NCI-H524 treated with DMSO at 0.1 percent for 48 hours (cell line): Measurements from ENCODE around the gene ZNF154.
"Not testable (repeated sequence)": the region's sequence is repeated elsewhere in the genome, so short reads cannot be mapped to it uniquely, and the experiment has no call there.

Source experiments
- DNase-seq: peaks from one replicate; lab custom pipeline; 2025; lab: John Stamatoyannopoulos, UW

Gene ZNF154

DNA sequence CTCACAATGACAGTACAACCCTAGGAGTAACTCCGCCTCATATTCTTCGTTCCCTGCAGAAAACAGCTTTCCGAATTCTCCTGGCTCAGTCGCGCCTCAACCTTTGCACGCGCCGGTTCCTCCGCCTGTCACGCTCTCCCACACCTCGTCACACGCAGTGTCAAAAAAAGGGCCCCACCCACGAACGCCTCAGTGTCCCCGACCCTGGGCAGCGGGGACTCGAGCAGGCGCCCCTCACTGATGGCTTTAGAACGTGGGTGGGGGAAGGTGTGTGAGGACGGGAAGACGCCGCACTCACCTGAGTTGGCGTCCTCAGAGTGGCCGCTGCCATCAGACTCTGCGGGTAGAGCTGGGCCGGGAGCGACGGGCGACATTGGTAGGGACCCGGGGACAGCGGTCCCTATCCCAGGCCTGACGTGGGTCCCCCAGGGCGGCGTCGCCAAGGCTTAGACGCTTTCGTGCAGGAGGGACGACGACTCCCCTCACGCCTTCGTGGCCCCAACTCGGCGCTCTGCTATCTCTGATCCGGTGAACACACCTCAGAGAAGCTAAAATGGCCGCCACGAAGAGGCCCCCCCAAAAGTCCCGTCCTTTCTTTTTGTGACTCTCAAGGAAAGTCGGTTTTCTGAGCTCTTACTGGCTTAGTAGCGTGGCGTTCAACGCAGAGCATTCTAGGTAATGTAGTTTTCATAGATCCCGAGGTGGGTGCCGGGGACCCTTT lies at the start of gene ZNF154:
Gene ZNF154, minus strand, starts transcription at position 564 of the 721 bp plus-strand sequence. Its CDS starts 233 bp downstream, at position 331.
- no peak for DNase-seq

DNA sequence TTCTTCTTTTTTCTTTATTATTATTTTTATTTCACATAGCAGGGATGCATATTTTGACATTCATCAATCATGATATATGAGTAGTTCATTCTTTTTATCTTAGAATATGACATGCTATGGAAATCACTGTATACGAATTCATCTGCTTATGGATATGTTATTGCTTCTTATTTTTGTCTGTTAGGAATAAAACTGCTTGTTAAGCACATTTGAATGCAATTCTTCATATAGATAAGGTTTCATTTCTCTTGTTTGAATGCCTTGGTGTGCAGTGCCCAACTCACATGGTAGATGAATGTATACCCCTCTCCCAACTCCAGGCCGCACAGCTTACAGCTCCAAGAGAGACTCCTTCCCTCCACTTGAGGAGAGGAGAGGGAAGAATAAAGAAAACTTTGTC lies 48.9 kb upstream of the ZNF154 start:
- no peak for DNase-seq

DNA sequence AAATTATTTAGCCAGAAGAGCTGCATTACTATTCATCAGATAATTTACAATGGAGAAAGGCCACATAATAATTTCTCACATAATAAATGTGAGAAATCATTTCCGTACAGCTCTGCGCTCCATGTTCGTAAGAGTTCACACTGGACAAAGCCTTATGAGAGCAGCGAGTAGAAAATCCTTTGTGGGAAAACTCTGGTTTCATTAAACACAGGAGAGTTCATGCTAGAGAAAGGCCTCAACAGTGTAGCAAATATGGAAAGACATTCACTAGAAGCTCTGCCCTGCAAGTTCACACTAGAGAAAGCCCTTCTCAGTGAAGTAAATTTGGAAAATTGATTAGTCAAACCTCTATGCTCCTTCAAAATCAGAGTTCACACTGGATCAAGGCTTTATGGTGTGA lies 46.0 kb upstream of the ZNF154 start:
- DNase-seq, result no peak

DNA sequence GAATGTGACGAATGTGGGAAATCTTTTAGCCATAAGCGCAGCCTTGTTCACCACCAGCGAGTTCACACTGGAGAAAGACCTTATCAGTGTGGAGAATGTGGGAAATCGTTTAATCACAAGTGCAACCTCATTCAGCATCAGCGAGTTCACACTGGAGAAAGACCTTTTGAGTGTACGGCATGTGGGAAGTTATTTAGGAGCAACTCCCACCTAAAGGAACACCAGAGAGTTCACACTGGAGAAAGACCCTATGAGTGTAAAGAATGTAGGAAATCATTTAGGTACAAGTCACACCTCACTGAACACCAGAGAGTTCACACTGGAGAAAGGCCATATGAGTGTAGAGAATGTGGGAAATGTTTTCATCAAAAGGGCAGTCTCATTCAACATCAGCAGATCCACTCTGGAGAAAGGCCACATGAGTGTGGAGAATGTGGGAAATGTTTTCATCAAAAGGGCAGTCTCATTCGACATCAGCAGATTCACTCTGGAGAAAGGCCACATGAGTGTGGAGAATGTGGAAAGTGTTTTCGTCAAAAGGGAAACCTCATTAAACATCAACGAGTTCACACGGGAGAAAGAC lies 45.2 kb upstream of the ZNF154 start:
- DNase-seq, result no peak

DNA sequence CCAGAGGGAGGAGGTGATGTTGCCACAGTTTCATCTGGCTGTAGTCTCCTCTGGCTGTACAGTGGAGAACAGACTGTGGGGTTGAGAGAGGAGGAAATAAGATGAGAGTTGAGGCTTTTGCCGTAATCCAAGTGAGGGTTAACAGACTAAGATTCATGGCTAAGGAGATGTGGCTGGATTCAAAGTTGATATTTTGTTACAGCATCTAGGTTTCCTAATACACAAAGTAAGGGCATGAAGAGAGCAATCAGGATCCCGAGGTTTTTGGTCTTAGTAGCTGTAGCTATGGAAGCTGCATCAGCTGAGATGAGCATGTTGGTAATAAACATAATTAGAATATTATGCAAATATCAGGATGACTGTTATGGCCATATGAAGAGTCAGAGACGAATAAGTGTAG lies 39.0 kb upstream of the ZNF154 start:
- DNase-seq, result no peak

DNA sequence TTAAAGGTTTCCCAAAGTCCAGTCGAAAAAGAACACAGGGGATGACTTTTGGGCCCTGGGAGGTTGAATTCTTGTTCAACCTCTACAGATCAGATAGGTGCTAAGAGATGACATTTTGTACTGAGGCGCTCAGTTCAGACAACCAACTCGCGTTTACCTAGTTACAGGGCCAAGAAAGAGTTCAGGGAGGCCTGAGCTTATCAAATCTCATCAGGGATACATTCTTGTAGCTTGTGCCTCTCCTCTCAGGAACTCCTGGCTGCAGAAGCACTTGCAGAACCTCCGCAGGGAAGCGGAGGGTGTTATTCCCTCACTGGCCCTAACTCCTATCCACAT lies 38.4 kb upstream of the ZNF154 start:
- no peak for DNase-seq

DNA sequence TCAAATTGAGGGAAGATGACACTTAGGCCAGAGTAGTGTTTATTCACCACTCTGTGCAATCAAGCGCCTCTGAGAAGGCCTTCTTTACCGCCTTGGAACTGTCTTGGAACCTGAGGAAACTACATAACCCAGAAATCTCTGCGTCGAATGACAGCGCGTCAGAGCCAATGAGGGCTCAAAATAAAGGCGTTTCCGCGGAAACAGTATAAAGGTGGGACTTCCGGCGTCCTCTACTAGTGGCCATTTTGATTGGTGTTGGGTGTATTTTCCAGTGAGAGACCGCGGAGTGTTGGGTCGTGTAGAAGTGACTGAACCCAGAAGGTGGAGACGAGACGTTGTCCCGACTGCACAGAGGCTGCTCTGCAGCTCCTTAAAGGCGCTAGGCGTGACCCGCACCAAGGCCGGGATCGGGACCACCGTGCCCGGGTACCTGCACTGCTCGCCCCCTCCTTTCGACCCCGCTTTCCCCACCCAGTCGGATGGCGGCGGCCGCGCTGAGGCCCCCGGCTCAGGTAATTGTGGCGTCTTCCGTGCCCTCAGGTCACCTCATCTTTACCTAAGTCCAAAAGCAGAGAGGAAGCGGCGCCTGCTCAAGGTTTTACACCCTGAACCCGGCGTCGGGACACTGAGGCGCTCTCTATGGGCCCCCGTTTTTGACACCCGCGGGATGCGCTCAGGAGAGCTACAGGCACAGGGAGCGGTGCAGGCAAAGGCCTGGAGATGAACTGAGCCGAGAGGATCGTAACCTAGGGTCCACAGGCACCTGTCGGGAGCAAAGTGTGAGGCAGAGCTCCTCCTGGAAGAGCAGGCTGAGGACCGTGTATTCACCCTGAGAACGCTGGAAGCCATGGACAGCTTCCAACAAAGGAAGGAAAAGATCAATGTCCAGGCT lies 37.8 kb upstream of the ZNF154 start, which contains the start of gene ZNF776:
Gene ZNF776, plus strand, starts transcription at position 236 of the 892 bp plus-strand sequence. Its CDS starts 244 bp downstream, at position 480.
- peak; percentile 76 for DNase-seq

DNA sequence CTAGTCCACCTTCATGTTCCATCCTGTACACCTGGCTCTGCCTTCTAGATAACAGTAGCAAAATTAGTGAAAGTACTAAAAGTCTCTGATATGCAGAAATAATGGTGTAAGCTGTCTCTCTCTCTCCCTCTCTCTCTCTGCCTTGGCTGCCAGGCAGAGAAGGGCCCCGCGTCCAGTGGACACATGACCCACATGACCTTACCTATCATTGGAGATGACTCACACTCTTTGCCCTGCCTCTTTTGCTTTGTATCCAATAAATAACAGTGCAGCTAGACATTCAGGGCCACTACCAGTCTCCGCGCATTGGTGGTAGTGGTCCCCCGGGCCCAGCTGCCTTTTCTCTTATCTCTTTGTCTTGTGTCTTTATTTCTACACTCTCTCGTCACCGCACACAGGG lies 29.8 kb upstream of the ZNF154 start:
- not testable (repeated sequence) for DNase-seq

DNA sequence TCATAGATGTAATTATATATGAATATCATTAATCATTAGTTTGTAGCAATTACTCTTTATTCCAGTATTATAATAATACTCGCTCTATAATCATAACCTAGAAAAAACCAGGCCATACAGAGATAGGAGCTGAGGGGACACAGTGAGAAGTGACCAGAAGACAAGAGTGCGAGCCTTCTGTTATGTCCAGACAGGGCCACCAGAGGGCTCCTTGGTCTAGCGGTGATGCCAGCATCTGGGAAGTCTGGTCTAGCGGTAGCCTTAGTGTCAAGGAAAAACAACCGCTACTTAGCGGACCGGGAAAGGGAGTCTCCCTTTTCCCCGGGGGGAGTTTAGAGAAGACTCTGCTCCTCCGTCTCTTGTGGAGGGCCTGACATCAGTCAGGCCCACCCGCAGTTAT lies 29.3 kb upstream of the ZNF154 start:
- DNase-seq, result not testable (repeated sequence)

DNA sequence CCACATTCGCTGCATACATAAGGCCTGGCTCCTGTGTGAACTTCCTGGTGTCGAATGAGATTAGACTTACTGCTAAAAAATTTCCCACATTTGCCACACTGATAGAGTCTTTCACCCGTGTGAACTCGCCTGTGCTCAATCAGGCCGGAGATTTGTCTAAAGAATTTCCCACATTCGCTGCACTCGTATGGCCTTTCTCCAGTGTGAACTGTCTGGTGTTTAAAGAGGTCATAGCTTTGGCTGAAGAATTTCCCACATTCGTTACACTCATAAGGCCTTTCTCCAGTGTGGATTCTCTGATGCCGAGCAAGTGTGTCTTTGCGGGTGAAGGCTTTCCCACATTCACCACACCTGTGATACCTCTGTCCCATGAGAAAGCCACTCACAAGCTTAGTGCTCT lies 11.9 kb upstream of the ZNF154 start:
- no peak for DNase-seq

DNA sequence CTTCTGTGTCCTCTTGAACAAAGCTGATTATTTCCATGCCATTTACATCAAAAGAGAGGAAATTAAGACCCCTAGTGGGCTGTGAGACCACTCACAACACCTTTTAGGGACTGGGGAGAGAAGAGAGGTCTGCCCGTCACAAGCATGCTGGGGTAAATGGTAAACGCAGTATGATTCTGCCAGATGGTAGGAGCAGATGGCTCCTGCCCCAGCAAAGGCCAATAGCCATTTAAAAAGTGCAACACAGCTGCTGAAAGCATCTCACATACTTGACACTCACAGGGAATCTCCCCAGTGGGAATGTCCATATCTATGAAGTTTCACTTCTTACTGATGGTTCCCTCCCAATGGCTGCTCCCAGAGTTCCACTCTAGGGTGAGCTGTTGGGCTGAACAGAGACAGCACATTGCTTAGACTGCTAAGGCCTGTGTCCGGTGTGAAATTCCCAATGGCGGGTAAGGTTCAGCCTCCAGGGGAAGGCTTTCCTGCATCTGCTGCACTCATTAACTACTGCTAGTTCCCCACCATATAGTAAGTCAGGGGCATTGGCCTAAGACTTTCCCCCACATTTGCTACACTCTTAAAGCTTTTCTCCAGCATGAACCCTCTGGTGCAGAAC lies 11.0 kb upstream of the ZNF154 start:
- DNase-seq, result peak; percentile 95

DNA sequence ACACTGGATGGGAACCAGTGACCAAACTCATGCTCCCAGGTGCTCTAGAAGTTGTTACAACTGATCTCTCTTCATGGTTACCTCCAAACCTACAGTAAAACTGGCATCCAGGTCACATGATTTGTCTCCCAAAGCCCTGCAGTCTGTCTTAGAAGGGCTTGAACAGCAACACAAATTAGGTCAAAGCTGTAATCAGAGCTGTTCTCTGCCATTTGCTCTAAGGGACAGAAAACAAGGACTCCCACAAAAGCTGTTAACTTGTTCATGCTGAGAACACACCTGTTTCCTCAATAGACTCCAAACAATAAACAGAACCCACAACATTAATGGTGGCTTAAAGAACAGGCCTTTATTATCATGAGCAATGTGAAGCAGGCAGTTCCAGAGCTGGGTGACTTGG lies 10.4 kb upstream of the ZNF154 start:
- no peak for DNase-seq

DNA sequence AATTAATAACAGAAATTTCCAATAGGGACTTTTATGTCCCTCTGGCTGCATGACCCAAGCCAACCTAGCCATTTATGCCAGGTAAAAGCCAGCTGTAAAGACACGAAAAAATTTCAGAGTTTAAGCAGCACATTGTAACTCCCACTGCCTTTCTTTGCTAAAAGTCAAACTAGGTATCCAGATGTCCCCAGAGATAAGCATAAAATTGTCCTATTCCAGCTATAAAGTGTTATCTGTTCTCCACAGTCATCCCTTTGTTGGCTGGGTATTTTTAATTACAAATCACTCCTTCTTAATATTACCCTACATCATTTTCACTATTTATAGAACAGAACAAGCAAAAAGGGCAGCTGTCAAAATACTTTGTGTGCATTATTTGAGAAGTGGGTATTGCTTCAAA lies 3.2 kb upstream of the ZNF154 start:
- DNase-seq, result no peak

DNA sequence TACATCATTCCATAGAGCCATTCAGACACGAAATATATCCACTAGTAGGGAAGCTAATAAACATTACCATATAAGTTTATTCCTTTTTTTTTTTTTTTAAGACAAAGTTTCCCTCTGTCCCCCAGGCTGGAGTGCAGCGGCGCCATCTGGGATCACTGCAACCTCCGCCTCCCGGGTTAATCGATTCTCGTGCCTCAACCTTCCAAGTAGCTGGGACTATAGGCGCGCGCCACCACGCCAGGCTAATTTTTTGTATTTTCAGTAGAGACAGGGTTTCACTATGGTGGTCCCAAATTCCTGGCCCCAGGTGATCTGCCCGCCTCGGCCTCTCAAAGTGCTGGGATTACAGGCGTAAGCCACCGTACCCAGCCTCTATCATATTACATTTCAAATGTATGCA lies 612 bp upstream of the ZNF154 start:
- DNase-seq, result no peak

DNA sequence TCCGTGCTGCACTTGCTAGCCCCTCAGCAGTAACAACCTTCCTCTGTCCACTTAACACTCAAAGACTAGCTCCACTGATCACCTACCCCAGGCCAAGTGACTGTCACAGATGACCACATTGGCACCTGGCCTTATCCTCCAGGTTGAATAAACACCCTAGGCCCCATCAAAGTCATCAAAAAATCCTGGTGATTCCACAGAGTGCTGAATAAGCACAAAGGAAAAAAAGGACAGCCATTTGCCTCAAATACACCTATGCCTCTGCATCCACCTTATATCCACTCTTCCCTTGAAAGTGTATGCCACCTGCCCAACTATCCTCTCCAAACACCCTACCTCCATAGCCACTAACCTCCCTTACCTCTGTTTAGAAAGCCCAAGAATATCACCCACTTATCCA lies 2.7 kb downstream of the ZNF154 start:
- DNase-seq, result no peak

DNA sequence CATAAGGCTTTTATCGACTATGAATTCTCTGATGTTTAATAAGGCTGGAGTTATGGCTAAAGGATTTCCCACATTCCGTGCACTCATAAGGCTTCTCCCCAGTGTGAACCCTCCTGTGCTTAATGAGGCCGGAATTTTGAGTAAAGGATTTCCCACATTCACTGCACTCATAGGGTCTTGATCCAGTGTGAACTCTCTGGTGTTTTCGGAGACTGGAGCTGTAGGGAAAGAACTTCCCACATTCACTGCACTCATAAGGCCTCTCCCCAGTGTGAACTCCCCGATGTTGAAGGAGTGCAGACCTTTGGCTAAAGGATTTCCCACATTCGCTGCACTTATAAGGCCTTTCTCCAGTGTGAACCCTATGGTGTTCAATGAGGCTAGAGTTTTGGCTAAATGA lies 7.4 kb downstream of the ZNF154 start:
- DNase-seq, result no peak

DNA sequence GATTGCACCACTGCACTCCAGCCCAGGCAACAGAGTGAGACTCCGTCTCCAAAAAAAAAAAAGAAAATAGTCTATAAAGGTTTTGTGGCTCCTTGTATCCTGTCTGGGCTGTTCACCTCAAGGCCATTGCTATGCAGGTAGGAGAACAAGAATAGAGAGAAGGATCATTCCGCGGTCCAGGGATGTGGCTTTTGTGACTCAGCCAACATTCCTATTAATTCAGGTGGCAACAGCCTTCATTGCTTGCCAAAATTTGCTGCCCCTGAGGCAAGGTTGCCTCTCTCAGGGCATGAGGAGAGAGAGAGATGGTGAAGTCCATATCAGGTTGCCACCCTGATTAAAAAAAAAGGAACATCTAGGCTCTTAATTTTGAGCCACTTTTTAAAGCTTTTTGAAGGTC lies 19.3 kb downstream of the ZNF154 start:
- no peak for DNase-seq

DNA sequence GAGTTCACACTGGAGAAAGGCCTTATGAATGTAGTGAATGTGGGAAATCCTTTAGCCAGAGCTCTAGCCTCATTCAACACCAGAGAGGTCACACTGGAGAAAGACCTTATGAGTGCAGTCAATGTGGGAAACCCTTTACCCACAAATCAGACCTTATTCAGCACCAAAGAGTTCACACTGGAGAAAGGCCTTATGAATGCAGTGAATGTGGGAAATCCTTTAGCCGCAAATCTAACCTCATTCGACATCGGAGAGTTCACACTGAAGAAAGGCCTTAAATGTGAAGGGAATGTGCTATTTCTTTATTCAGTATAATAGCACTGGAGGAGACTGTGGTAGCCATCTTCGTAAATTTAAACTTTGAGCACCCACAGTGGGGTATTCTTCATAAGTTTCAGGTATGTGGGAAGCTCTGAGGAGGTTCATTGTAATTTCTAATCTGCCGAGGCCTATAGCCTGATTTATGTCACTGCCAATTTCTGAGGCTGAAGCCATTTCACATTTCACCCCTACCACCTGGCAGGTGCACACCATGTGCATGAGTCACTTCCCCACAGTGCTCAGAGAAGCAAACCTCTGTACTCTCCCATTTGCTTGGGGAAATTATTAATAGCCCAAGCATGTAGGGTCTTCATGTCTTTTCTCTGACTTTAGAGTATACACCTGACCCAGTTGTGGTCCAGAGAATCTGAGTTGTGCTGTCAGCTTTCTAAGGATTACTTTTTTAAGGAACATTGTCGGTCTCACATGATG lies 20.8 kb downstream of the ZNF154 start:
- no peak for DNase-seq

DNA sequence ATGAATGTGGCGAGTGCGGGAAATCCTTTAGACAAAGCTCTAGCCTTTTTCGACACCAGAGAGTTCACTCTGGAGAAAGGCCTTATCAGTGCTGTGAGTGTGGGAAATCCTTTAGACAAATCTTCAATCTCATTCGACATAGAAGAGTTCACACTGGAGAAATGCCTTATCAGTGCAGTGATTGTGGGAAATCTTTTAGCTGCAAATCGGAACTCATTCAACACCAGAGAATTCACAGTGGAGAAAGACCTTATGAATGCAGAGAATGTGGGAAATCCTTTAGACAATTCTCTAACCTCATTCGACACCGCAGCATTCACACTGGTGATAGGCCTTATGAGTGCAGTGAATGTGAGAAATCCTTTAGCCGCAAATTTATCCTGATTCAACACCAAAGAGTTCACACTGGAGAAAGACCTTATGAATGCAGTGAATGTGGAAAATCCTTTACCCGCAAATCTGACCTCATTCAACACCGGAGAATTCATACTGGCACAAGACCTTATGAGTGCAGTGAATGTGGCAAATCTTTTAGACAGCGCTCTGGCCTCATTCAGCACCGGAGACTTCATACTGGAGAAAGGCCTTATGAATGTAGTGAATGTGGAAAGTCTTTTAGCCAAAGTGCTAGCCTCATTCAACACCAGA lies 21.5 kb downstream of the ZNF154 start:
- DNase-seq, result no peak

DNA sequence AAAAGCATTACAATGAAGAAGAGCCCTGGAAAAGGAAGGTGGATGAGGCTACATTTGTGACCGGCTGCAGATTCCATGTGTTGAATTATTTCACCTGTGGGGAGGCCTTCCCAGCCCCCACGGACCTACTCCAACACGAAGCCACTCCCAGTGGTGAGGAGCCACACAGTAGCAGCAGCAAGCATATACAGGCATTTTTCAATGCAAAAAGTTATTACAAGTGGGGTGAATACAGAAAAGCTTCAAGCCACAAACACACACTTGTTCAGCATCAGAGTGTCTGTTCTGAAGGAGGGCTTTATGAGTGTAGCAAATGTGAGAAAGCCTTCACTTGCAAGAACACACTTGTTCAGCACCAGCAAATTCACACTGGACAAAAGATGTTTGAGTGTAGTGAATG lies 22.3 kb downstream of the ZNF154 start:
- DNase-seq, result no peak

DNA sequence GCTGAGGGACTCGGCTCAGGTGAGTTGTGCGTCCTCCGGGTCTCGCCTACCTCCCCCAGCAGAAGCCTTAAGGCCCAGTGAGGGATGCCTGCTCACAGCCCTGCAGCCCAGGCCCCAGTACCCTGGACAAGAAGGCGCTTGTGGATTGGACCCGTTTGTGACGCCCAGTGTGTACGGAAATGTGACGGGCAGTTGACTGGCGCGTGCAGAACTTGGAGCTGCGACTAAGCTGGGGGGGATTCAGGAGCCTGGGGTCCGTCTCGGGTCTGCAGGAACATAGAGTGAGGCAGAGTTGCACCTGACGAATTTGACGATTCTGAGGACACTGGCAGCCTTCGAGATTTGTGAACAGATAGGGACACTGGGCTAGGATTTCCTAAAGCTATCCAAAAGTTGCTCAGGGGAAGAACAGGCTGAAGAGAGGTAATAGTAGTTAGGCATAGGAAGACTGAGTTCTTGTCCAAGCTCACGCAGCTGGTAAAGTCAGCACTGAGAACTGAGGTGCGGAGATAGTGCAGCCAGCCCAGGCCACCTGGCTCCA lies 26.7 kb downstream of the ZNF154 start:
- no peak for DNase-seq
